Posterior vena cava (tissue), 2 donors: ENCODE measurements around the gene CREB3. TPM values are rescaled to one million over a fixed set of nuclear protein-coding genes. Genes with fewer than 3 reads are reported as not detected.

ENCODE experiments used
- DNase-seq: peaks from one replicate; pipeline ENCODE4 v3.0.0-alpha.2; 2020; ENCODE audit warnings: low spot score
- intact Hi-C, 2 donors: fragments of 100-400 bp; cut with DNase I; formaldehyde crosslinking; loops; one replicate each; pipeline versions ENCODE4 v1.14.1 to v1.14.2; 2022 to 2023
- total RNA-seq, 2 donors: library from RNA; stranded (reverse); fragmentation: NEBNext Ultra II Directional; extraction: Animal tissue kit (Norgen Biotek cat#: 25700); gene quantifications; one replicate each; pipeline ENCODE4 v1.2.1, GENCODE V29; 2021
- donor health status: DM: yes; HTN: yes; CAD: no.
- donor health status: DM: yes; HTN: yes; CAD: no.

Gene CREB3
- total RNA-seq, 2 donors from 2014 or later, result 41.7 to 53.0 TPM

DNA sequence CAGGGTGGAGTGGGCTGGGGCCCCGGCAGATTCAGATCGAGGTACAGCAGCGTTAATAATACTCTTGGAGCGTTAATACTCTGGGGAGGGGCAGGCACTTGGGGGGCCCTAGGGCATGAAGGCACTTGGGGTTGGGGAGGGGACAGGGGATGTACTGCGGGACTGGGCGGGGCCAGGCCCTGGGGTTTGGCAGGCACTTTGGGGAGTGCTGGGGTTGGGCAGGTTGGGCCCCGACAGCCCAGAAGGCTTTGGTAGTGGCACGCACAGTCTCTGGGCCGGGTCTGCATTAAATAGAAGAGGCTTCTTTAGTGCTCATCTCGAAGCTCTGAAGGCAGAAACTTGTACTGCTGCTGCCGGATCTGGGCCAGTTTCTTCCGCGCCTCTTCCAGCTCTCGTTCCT lies 35.0 kb upstream of the CREB3 start:
- intact Hi-C loops, result loop anchor here in 1 of 2 donors (5.0 kb wide), 1 partner anchor 50 kb away; the partner anchor contains the start of genes GBA2 and RGP1
- peak; percentile 53 for DNase-seq

- peak; percentile 35 for DNase-seq
- intact Hi-C loops, result loop anchor here in 1 of 2 donors (5.0 kb wide), 1 partner anchor 49 kb away; the partner anchor contains the start of genes GBA2 and RGP1
Observed at GRCh38 chr9:35698231-35698630, 34.2 kb upstream of the CREB3 start.

GRCh38 chr9:35700031-35700430 lies 32.4 kb upstream of the CREB3 start:
- peak; percentile 58 for DNase-seq
- intact Hi-C loops, result no loop called here

GRCh38 chr9:35700942-35701341 lies 31.5 kb upstream of the CREB3 start:
- intact Hi-C loops, result no loop called here
- DNase-seq, result no peak

GRCh38 chr9:35702696-35703095 lies 29.8 kb upstream of the CREB3 start:
- intact Hi-C loops, result loop anchor here in 1 of 2 donors (2.0 kb wide), 1 partner anchor 20 kb away; no protein-coding TSS in a partner anchor

GRCh38 chr9:35703906-35704672 lies 28.4 kb upstream of the CREB3 start:
- DNase-seq, result peak; percentile 64
- intact Hi-C loops, result loop anchor here in 1 of 2 donors (2.0 kb wide), 1 partner anchor 19 kb away; no protein-coding TSS in a partner anchor

More at GRCh38 chr9:35702696-35703095, 29.8 kb upstream of the CREB3 start:
- peak; percentile 35 for DNase-seq

- DNase-seq, result peak; percentile 77
- intact Hi-C loops, result no loop called here
Observed at GRCh38 chr9:35705372-35705771, 27.1 kb upstream of the CREB3 start.

DNA sequence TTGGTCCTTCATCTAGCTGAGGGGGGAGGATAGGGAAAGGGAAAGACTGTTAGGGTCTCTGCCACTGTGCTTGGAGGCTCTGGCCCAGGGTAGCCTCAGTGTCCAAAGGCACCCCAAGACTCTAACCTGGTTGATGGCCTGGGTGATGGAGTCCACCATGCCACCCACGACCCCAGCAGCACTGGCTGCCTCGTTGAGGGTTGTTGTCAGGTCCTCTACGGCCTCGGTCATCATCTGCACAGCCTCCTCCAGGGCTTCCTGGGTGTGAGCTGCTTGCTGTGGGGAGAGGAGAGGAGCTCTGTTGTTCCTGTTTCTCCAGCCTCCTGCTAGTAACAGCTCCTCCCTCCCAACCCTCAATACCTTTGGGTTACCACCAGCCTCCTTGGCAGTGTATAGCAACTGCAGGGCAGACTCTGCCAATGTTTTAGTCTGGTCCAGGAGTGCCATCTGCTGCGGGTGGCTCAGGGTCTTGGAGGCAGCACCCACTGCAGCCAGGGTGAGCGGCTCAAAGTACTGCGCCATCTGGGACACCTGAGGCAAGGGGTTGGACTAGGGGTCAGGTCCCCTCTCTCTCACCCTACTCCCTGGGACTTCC lies 26.5 kb upstream of the CREB3 start:
- intact Hi-C loops, result loop anchor here in 1 of 2 donors (2.0 kb wide), 1 partner anchor 217 kb away; no protein-coding TSS in a partner anchor
- peak; percentile 49 for DNase-seq

- intact Hi-C loops, result loop anchor here in 1 of 2 donors (2.0 kb wide), 1 partner anchor 218 kb away; no protein-coding TSS in a partner anchor
Observed at GRCh38 chr9:35706951-35707350, 25.5 kb upstream of the CREB3 start.

DNA sequence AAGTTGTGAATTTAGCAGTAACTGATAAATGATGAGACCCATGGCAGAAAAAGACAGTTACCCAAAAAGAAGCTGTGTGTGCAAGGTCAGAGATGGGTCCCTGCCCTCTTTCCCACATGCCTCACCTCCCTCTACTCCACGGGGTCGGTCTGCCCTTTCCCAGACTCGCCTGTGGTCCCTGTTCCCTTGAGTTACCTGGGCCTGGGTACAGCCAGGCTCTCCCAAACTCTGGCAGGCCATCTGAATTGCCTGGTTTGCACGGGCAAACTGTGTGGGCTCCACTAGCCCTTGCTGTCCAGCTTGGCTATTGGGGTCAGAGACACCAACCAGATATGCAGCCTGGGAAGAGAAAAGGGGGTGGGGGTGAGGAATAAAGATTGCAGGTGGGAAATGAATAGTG lies 24.3 kb upstream of the CREB3 start:
- intact Hi-C loops, result no loop called here
- DNase-seq, result peak; percentile 52

More at GRCh38 chr9:35706951-35707350, 25.5 kb upstream of the CREB3 start:
- peak; percentile 53 for DNase-seq

DNA sequence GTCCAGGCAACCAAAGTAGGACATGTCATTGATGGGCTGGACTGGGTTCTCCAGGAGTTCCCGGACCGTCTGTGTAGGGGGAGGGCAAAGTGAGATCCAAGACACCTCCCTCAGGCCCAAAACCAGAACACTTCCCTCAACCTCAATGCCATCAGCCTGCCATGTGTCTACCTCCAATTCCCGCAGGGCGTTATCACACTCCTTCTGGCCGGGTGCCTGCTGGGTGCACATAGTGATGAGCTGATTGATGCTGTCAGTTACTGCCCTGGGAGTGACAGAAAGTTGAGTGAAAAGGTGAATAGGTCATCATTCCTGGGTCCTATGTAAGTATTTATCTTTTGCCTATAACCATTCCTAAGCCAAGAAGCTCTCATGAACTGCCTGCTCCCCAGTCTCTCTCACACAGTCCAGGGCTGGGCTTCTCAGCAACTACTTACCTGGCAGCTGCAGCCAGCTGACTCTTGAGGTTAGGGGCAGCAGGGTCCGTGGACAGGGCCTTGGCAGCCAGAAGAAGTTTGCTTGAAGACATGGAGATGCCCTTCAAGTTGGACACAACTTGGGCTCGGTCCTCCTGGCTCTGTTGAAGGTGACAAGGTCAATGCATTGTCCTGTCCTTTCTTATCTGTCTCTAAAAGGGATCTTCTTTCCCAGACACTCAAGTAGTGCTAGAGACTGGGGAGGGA lies 21.5 kb upstream of the CREB3 start:
- no peak for DNase-seq
- intact Hi-C loops, result no loop called here

GRCh38 chr9:35711501-35712428 lies 20.7 kb upstream of the CREB3 start:
- intact Hi-C loops, result no loop called here
- peak; percentile 40 for DNase-seq

DNA sequence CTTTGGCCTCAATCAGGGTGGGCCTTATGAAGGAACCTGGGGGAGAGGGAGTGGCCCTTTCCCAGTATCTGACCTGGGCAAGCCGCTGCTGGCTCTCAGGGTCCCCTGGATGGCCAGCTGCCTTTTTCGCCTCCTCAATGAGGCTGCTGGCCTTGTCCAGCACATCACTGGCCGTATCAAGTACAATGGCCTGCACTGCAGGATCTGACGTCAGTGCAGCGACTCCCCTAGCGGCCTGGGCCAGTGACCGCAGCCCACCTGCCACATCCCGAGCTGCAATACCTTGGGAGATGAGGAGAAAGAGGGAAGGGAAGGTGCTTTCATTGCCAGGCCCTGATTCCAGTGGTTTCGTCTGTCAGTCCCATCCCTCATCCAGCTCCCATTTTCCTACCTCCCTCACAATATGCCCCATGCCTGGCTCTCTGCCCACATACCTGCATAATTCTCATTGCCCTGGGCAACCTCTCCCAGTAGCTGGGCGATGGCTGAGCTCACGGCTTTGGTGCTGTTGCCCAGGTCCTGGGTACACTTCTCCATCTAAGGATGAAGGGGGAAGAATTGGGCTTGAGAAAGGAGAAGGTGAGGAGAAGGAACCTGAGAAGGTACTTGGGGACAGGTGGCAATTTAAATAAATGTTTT lies 19.6 kb upstream of the CREB3 start:
- no peak for DNase-seq
- intact Hi-C loops, result no loop called here

DNA sequence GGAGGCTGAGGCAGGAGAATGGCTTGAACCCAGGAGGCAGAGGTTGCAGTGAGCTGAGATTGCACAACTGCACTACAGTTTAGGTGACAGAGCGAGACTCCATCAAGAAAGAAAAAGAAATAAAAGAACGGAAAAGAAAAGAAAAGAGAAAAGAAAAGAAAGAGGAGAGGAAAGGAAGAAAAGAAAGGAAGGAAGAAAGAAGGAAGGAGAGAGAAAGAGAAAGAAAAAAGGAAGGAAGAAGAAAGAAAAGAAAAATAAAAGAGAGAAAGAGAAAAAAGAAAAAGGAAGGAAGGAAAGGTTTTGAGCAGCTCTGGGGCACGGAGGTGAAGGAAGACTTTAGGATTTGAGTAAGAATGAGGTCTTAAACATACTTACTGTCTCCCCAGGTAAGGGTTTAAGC lies 18.9 kb upstream of the CREB3 start:
- intact Hi-C loops, result no loop called here

DNA sequence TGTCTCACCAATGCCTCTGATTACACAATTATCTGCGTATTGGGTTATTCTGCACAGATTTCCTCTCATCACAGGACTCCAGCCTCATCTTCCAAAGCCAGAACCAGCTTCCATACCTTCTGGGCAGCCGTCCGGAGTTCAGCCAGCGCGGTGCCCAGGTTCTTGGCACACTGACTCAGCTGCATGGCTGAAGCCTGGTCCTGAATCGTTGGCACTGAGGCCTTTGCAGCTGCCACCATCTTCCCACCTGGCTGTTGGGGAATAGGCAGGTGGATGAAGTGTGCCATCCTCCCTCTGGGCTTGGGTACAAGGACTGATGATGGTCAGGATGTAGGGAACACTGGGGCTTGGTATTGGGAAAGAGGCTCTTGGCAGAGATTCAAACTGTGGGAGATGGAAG lies 18.3 kb upstream of the CREB3 start:
- intact Hi-C loops, result no loop called here
- DNase-seq, result no peak

More for the DNA sequence above, 18.9 kb upstream of the CREB3 start:
- DNase-seq, result no peak

GRCh38 chr9:35714579-35715252 lies 17.8 kb upstream of the CREB3 start:
- intact Hi-C loops, result no loop called here
- DNase-seq, result no peak

GRCh38 chr9:35716230-35716629 lies 16.2 kb upstream of the CREB3 start:
- intact Hi-C loops, result no loop called here
- peak; percentile 62 for DNase-seq
